ENCODE results near the gene APOL1.

- TF ChIP-seq TAF1 (IDR thresholded peaks at IDR 0.05; ENCODE audit: borderline replicate concordance, low read depth, low read length) = no peak
- TF ChIP-seq MEF2A (IDR thresholded peaks at IDR 0.05; ENCODE audit: borderline replicate concordance, low read depth) = no peak
- TF ChIP-seq JUND (IDR thresholded peaks at IDR 0.05) = no peak
- no peak for TF ChIP-seq CTCF (IDR thresholded peaks at IDR 0.05)
- TF ChIP-seq EP300 (IDR thresholded peaks at IDR 0.05; ENCODE audit: borderline replicate concordance in 1 of 2, low read depth in 1 of 2, low read length in 1 of 2) = no peak
- TF ChIP-seq NFIC (IDR thresholded peaks at IDR 0.05; ENCODE audit: borderline replicate concordance) = no peak
Measured at GRCh38 chr22:36285545-36285944, 32.6 kb downstream of the APOL1 start.
